Effector memory CD8-positive, alpha-beta T cell (primary cell): Measurements from ENCODE around the gene TLN1.

Experiments used
- ATAC-seq: fragments of 150-1000 bp; cut with Tn5 transposase; replicated peaks from 2 replicates; pipeline ENCODE4 v1.10.0; 2021; ENCODE audit warnings: mild to moderate bottlenecking, moderate library complexity
- DNase-seq, 3 experiments: peaks; one replicate each; pipeline ENCODE4 v3.0.0; 2021
- H3K27ac Mint-ChIP-seq, 2 donors: one replicate each; pipeline ENCODE4 v1.8.0; 2022; ENCODE audit warnings: mild to moderate bottlenecking in 2 of 2, mixed read lengths in 2 of 2, moderate library complexity in 2 of 2
- H3K27me3 Mint-ChIP-seq, 2 donors: one replicate each; pipeline ENCODE4 v1.8.0; 2022; ENCODE audit warnings: mixed read lengths in 2 of 2
- H3K36me3 Mint-ChIP-seq: one replicate; pipeline ENCODE4 v1.8.0; 2022; ENCODE audit warnings: mild to moderate bottlenecking, moderate library complexity, mixed read lengths; ENCODE audit not compliant: insufficient read depth
- H3K4me1 Mint-ChIP-seq, 2 donors: one replicate each; pipeline ENCODE4 v1.8.0; 2022; ENCODE audit warnings: low read depth in 2 of 2, mixed read lengths in 2 of 2
- H3K4me3 Mint-ChIP-seq, 2 donors: one replicate each; pipeline ENCODE4 v1.8.0; 2022; ENCODE audit warnings: mild to moderate bottlenecking in 2 of 2, mixed read lengths in 2 of 2, moderate library complexity in 2 of 2
- H3K9me3 Mint-ChIP-seq, 2 donors: one replicate each; pipeline ENCODE4 v1.8.0; 2022; ENCODE audit warnings: mixed read lengths in 2 of 2

The TLN1 gene

GRCh38 chr9:35748858-35749514 lies 17.0 kb upstream of the TLN1 start, which contains the start of the genes GBA2 and RGP1:
Gene GBA2, minus strand, starts transcription at chr9:35749228. Its CDS starts 524 bp downstream, at chr9:35748704.
Gene RGP1, plus strand, starts transcription at chr9:35749287. Its CDS starts 469 bp downstream, at chr9:35749756.
- Mint-ChIP-seq H3K36me3 (peaks cover 23% of the 10 kb centered on the region), H3K4me3 (peak within 1 kb of the TSS; percentile 96 to 98), H3K9me3 (no peaks in the 10 kb centered on the region), H3K27ac (peak within 1 kb of the TSS; percentile 93 to 94), H3K27me3 (no peaks in the 10 kb centered on the region), H3K4me1 (peaks cover 44 to 50% of the 10 kb centered on the region in 2 donors)
- peak; percentile 82 for ATAC-seq
- DNase-seq, result peak in 2 of 3 experiments; percentile 58

DNA sequence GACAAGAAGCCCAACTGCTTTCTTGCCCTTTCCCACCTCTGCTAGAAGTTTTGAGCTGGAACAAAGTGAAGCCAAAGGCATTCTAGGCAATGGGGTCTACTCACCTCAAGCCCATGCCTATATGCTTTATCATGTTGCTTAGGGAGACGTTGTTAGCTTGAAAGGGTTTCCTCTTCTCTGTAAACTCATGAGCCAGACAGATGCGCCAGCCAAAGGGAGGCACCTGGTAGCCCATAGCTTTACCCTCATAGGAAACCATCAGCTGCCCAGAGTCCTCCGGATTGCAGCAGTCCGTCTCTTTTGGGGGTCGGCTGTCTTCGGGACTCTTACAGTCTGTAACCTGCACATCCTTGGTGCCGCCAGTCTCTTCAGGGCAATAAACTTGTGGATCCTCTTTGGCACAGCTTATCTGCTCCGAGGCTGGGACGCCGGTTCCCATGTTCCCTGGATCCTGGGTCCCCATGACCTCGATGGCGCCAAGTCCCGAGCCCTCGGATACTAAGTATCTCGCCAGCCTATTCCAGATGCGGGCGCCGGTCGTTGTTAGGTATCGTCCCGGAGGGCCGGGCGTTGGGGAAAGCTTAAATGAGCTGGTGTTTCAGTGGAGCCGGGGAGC lies 16.4 kb upstream of the TLN1 start:
- H3K36me3 Mint-ChIP-seq, result peaks cover 28% of the 10 kb centered on the region
- peak overlapping the region; percentile 96 to 98 for H3K4me3 Mint-ChIP-seq
- peak in 1 of 3 experiments; percentile 11 for DNase-seq

DNA sequence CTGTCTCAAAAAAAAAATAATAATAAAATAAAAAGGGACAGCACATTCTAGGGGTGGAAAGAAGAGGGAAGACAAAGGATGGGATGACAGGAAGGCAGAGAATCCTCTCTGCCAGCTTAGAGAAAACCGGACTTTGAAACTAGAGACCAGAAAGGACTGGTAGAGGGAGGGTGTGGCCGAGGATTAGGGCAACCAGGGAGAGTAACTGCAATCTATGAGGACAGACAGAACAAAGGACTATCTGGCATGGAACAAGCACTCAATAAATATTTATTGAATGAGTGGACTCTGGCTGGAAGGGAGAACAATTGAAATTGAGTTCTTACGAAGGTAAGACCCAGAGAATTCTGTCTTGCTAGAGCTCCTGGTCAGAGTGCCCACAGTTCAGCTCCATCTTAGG lies 14.6 kb upstream of the TLN1 start:
- H3K9me3 Mint-ChIP-seq, result no peaks in the 10 kb centered on the region
- H3K36me3 Mint-ChIP-seq, result peaks cover 27% of the 10 kb centered on the region
- peaks cover 54 to 68% of the 10 kb centered on the region in 2 donors for H3K4me1 Mint-ChIP-seq
- ATAC-seq (no peak), DNase-seq (no peak)
- no peaks in the 10 kb centered on the region for H3K27me3 Mint-ChIP-seq
- no peak overlapping the region for H3K27ac Mint-ChIP-seq
- peak overlapping the region; percentile 96 to 98 for H3K4me3 Mint-ChIP-seq

More for the DNA sequence above, 16.4 kb upstream of the TLN1 start:
- Mint-ChIP-seq H3K27ac (peak overlapping the region; percentile 67 to 94), H3K4me1 (peaks cover 43 to 54% of the 10 kb centered on the region in 2 donors), H3K27me3 (no peaks in the 10 kb centered on the region), H3K9me3 (no peaks in the 10 kb centered on the region)
- peak; percentile 11 for ATAC-seq

DNA sequence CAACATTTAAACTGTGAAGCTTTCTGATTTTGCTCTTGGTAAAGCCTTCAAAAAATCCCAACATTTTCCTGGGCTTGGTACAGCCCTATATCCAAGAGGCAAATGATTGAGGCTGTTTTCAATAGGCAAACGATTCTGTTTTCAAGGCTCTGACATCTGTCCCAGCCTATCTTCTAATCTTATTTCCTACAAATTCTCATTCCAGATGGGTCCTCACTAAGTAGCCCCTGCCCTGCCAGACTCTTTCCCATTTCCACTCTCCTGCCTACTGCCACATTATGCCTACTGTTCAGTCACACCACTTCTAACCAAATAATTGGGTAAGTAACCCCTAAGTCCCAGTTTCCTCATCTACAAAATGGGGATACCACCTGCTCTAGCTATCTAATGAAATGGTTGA lies 13.6 kb upstream of the TLN1 start:
- Mint-ChIP-seq H3K4me1 (peaks cover 54 to 65% of the 10 kb centered on the region in 2 donors), H3K27ac (peak overlapping the region; percentile 61 to 69), H3K36me3 (peaks cover 33% of the 10 kb centered on the region), H3K9me3 (no peaks in the 10 kb centered on the region), H3K27me3 (no peaks in the 10 kb centered on the region), H3K4me3 (peak overlapping the region; percentile 96 to 98)
- DNase-seq, result no peak
- no peak for ATAC-seq

DNA sequence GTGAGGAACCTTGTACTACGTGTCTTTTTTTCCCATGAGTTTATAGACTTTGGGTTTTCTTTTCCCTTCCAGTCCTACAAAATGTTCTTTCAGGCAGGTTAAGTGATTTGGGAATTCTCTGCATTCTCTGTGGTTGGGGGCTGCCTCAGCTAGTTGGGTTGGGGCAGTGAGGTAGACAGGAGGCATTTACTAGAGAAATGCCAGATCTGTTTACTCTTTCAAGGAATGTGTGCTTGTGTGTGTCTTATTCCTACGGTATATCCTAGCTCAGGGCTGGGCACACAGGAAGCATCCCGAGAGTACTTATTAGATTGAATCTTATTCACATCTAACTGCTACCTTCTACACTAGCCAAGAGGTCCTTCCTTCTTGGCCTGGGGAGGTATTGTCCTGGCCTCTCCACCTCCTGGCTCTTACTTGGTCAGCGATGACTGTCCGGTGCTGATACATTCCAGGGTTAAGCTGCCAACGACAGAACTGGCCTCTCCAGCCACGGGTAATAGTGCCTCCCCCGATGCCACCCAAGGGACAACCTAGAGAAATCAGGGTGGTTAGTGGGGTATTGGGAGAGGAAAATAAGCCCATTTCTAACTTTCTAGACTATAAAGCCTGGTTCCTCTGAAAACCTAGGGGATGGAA lies 12.0 kb upstream of the TLN1 start:
- ATAC-seq (no peak), DNase-seq (no peak)
- Mint-ChIP-seq H3K27ac (peak overlapping the region in 1 of 2 donors; percentile 7), H3K4me1 (peaks cover 46 to 54% of the 10 kb centered on the region in 2 donors), H3K4me3 (no peak overlapping the region), H3K27me3 (no peaks in the 10 kb centered on the region), H3K36me3 (peaks cover 33% of the 10 kb centered on the region), H3K9me3 (no peaks in the 10 kb centered on the region)

DNA sequence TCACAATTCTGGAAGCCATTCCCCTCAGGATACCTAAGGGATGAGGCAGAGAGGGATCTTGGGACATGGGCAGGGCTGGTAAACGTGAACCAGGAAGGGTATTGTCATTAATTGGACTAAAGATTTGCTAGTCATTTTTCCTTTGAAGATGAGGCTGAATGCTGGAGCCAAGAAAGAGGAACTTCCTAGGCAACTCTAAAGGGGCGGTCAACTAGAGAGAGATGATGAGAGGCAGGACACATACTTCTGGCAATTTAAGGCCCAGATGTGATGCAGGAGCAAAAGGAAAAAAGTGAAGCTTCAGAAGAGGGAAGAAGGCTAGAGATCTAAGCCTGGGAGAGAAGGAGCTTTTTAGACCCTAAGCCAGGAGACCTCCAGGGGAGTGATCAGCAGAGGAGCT lies 11.5 kb upstream of the TLN1 start:
- DNase-seq (no peak), ATAC-seq (no peak)
- no peaks in the 10 kb centered on the region for H3K27me3 Mint-ChIP-seq
- peaks cover 47 to 54% of the 10 kb centered on the region in 2 donors for H3K4me1 Mint-ChIP-seq
- H3K27ac Mint-ChIP-seq, result peak overlapping the region in 1 of 2 donors; percentile 7
- peaks cover 31% of the 10 kb centered on the region for H3K36me3 Mint-ChIP-seq
- H3K9me3 Mint-ChIP-seq, result no peaks in the 10 kb centered on the region
- H3K4me3 Mint-ChIP-seq, result no peak overlapping the region

DNA sequence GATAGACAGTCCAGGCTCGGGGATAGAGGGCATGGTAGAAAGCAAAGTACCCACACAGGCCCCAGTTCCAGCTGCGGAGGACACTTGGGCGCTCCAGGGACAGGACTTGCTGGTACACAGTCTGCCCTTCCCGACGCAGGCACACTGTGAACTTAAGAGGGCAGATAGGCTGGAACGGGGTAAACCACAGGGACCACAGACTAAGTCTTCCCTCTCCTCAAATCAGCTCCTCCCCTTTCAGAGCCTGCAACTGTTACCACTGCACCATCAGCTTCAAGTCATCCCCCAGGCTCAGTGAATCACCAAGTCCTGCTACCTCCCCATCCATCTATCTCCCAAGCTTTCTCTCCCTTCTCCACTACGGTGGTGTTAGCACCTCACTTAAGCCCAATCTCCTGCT lies 9.7 kb upstream of the TLN1 start:
- ATAC-seq (peak; percentile 76), DNase-seq (no peak)
- Mint-ChIP-seq H3K36me3 (peaks cover 38% of the 10 kb centered on the region), H3K9me3 (no peaks in the 10 kb centered on the region), H3K27ac (peak overlapping the region; percentile 69 to 72), H3K4me3 (no peak overlapping the region), H3K27me3 (no peaks in the 10 kb centered on the region), H3K4me1 (peaks cover 30 to 38% of the 10 kb centered on the region in 2 donors)

DNA sequence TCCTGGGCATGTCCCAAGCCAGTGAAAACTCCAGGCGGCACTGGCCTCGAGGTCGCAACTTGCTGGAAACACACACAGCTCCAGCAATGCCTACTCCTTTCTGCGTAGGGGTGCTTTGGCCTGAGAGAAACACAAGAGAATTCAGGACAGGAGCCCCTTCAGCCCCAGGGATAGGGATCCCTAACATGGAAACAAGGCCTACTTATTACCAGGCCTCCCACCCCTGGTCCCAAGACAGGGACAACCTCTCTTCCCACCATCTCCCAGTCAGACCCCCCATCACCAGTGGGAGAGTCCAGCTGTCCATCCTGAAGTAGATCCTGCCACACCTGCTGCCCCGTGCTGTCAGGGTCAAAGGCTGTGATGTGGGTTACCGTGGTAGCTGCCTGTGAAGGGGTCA lies 8.2 kb upstream of the TLN1 start:
- Mint-ChIP-seq H3K4me1 (peaks cover 23 to 32% of the 10 kb centered on the region in 2 donors), H3K4me3 (no peak overlapping the region), H3K27me3 (no peaks in the 10 kb centered on the region), H3K36me3 (peaks cover 40% of the 10 kb centered on the region), H3K9me3 (no peaks in the 10 kb centered on the region), H3K27ac (peak overlapping the region in 1 of 2 donors; percentile 72)
- ATAC-seq (no peak), DNase-seq (no peak)

GRCh38 chr9:35738924-35739323 lies 6.9 kb upstream of the TLN1 start:
- Mint-ChIP-seq H3K9me3 (no peaks in the 10 kb centered on the region), H3K27ac (no peak overlapping the region), H3K4me1 (peaks cover 23 to 25% of the 10 kb centered on the region in 2 donors), H3K4me3 (no peak overlapping the region), H3K36me3 (peaks cover 41% of the 10 kb centered on the region), H3K27me3 (no peaks in the 10 kb centered on the region)
- no peak for ATAC-seq
- DNase-seq, result no peak

DNA sequence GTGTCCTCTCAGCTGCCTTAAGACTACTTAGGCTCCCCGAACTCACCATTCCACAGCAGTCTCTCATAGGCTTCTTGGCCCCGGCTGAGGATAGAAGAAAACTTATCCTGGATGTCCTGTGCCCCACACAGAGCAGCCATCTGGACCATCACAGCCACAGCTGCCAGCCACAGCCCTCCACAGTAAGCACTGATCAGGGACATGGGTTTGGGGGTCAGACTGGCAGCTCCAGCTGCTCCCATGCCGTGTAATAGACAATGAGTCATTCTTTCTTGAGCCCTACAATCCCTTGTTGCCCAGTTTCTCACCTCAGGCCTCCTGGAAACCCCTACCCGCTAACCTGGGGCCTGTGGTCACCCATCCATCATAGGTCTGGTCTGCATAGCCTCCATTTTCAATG lies 6.2 kb upstream of the TLN1 start:
- ATAC-seq (no peak), DNase-seq (no peak)
- no peak overlapping the region for H3K27ac Mint-ChIP-seq
- H3K9me3 Mint-ChIP-seq, result no peaks in the 10 kb centered on the region
- H3K27me3 Mint-ChIP-seq, result no peaks in the 10 kb centered on the region
- H3K4me3 Mint-ChIP-seq, result no peak overlapping the region
- H3K36me3 Mint-ChIP-seq, result peaks cover 38% of the 10 kb centered on the region
- peaks cover 20 to 23% of the 10 kb centered on the region in 2 donors for H3K4me1 Mint-ChIP-seq

- Mint-ChIP-seq H3K36me3 (peaks cover 35% of the 10 kb centered on the region), H3K4me3 (no peak overlapping the region), H3K27ac (no peak overlapping the region), H3K4me1 (peaks cover 19 to 24% of the 10 kb centered on the region in 2 donors), H3K27me3 (no peaks in the 10 kb centered on the region), H3K9me3 (no peaks in the 10 kb centered on the region)
- ATAC-seq, result no peak
- no peak for DNase-seq
Measured at GRCh38 chr9:35737143-35737542, 5.1 kb upstream of the TLN1 start.

DNA sequence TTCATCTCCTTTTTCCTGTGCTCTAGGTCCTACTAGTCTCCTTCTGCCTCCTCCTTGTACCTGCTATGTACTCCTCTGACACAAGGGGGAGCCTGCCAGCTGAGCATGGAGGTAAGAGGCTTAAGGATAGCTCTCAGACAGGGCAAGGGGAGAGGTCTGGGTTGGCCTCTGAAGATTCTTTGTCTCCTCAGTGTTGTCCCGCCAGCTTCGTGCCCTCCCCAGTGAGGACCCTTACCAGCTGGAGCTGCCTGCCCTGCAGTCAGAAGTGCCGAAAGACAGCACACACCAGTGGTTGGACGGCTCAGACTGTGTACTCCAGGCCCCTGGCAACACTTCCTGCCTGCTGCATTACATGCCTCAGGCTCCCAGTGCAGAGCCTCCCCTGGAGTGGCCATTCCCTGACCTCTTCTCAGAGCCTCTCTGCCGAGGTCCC lies 4.2 kb upstream of the TLN1 start:
- peak; percentile 62 to 67 (median 66) for DNase-seq
- Mint-ChIP-seq H3K27ac (no peak overlapping the region), H3K27me3 (no peaks in the 10 kb centered on the region), H3K4me1 (peaks cover 13 to 20% of the 10 kb centered on the region in 2 donors), H3K4me3 (no peak overlapping the region), H3K36me3 (peaks cover 29% of the 10 kb centered on the region), H3K9me3 (no peaks in the 10 kb centered on the region)
- no peak for ATAC-seq

- ATAC-seq, result no peak
- Mint-ChIP-seq H3K4me3 (no peak overlapping the region), H3K27ac (peak overlapping the region in 1 of 2 donors; percentile 63), H3K9me3 (no peaks in the 10 kb centered on the region), H3K4me1 (peaks cover 13 to 23% of the 10 kb centered on the region in 2 donors), H3K36me3 (peaks cover 27% of the 10 kb centered on the region), H3K27me3 (no peaks in the 10 kb centered on the region)
- no peak for DNase-seq
Measured at GRCh38 chr9:35734096-35734495, 2.1 kb upstream of the TLN1 start.
